H1 (cell line): ENCODE measurements around the gene TECR. TPM values are rescaled to one million over a fixed set of nuclear protein-coding genes. Genes with fewer than 3 reads are reported as not detected.

Experiments
- CTCF ChIA-PET: fragments of 300-600 bp; sonication (Branson Sonifier 250); formaldehyde crosslinking; loops from one replicate; lab custom pipeline; 2021; ENCODE audit not compliant: partially characterized antibody; lab: Charles Lee
- POLR2A ChIA-PET: fragments of 300-600 bp; sonication (Branson Sonifier 250); formaldehyde crosslinking; loops from one replicate; lab custom pipeline; 2021; ENCODE audit warnings: inconsistent platforms; ENCODE audit not compliant: partially characterized antibody; lab: Charles Lee
- DNase-seq, 2 experiments: peaks; one replicate each; pipeline versions ENCODE4 v3.0.0 to v3.0.0-alpha.2; 2010 to 2022; ENCODE audit warnings: low spot score in 2 of 2, low read depth in 1 of 2, mixed read lengths in 1 of 2
- FAIRE-seq: peaks from 2 replicates; lab custom pipeline; 2011; peaks lifted over from hg19 to GRCh38; lab: Jason Lieb, UNC
- H2AFZ ChIP-seq: 2 replicates; pipeline ENCODE4 v1.8.1; 2012; ENCODE audit warnings: low read length, inconsistent platforms
- H2AK5ac ChIP-seq: 2 replicates; pipeline ENCODE4 v1.6.1; 2013; ENCODE audit warnings: low read depth, low read length
- H2BK120ac ChIP-seq: replicated peaks from 2 replicates; pipeline ENCODE3; 2013; ENCODE audit warnings: low read depth, low read length, inconsistent platforms
- H2BK12ac ChIP-seq: 2 replicates; pipeline ENCODE4 v1.6.1; 2013; ENCODE audit warnings: low read depth, low read length
- H2BK15ac ChIP-seq: 2 replicates; pipeline ENCODE4 v1.6.1; 2013; ENCODE audit warnings: low read length
- H2BK20ac ChIP-seq: 2 replicates; pipeline ENCODE4 v1.6.1; 2013; ENCODE audit warnings: low read length
- H2BK5ac ChIP-seq: 2 replicates; pipeline ENCODE4 v1.6.1; 2013; ENCODE audit warnings: low read depth, low read length
- H3K14ac ChIP-seq: 2 replicates; pipeline ENCODE4 v1.6.1; 2013; ENCODE audit warnings: inconsistent platforms; ENCODE audit not compliant: insufficient read length
- H3K18ac ChIP-seq: 2 replicates; pipeline ENCODE4 v1.6.1; 2013; ENCODE audit warnings: low read length; ENCODE audit errors: extremely low read depth
- H3K23ac ChIP-seq: 2 replicates; pipeline ENCODE4 v1.6.1; 2013; ENCODE audit warnings: inconsistent platforms; ENCODE audit not compliant: insufficient read length
- H3K23me2 ChIP-seq: 2 replicates; pipeline ENCODE4 v1.6.1; 2013; ENCODE audit warnings: low read depth, low read length
- H3K27ac ChIP-seq: 2 replicates; pipeline ENCODE4 v1.6.1; 2011; ENCODE audit warnings: low read depth, low read length, inconsistent platforms
- H3K27me3 ChIP-seq, 4 experiments: replicated peaks in 1 of 4; 1 replicate in 1 of 4; 2 replicates in 3 of 4; pipeline versions ENCODE4 v1.6.1 to v1.8.1; 2011 to 2013; ENCODE audit warnings: low read length in 3 of 4, mild to moderate bottlenecking in 3 of 4, inconsistent platforms in 2 of 4, mixed read lengths in 2 of 4, moderate library complexity in 1 of 4; ENCODE audit not compliant: control insufficient read depth in 3 of 4, insufficient read depth in 3 of 4; ENCODE audit errors: extremely low read depth in 1 of 4
- H3K36me3 ChIP-seq, 4 experiments: 2 replicates each; pipeline versions ENCODE4 v1.6.1 to v1.8.1; 2011 to 2013; ENCODE audit warnings: mild to moderate bottlenecking in 4 of 4, low read length in 3 of 4, moderate library complexity in 2 of 4, control low read depth in 1 of 4, inconsistent platforms in 1 of 4; ENCODE audit not compliant: insufficient read depth in 4 of 4, control insufficient read depth in 2 of 4
- H3K4ac ChIP-seq: replicated peaks from 2 replicates; pipeline ENCODE3; 2013; ENCODE audit warnings: low read length, low read depth, mixed read lengths, inconsistent platforms; ENCODE audit not compliant: insufficient read length
- H3K4me1 ChIP-seq, 4 experiments: replicated peaks in 1 of 4; 1 replicate in 1 of 4; 2 replicates in 3 of 4; pipeline versions ENCODE4 v1.6.1 to v1.8.1; 2011 to 2013; ENCODE audit warnings: low read length in 3 of 4, inconsistent platforms in 2 of 4, mixed read lengths in 1 of 4; ENCODE audit not compliant: insufficient read depth in 4 of 4, control insufficient read depth in 3 of 4
- H3K4me2 ChIP-seq, 2 experiments: 2 replicates each; pipeline versions ENCODE4 v1.6.1 to v1.8.1; 2011 to 2013; ENCODE audit warnings: low read depth in 2 of 2, low read length in 2 of 2, control low read depth in 1 of 2, inconsistent platforms in 1 of 2, mild to moderate bottlenecking in 1 of 2; ENCODE audit not compliant: insufficient read depth in 1 of 2
- H3K4me3 ChIP-seq, 4 experiments: fragments of 200-600, 300-600 bp in 1 of 4; sonication (generic), shearing (Covaris generic), sonication (Bioruptor Twin) in 1 of 4; 2 replicates each; pipeline versions ENCODE4 v1.5.1 to v1.8.1; 2011 to 2016; ENCODE audit warnings: low read length in 4 of 4, low read depth in 3 of 4, control low read depth in 2 of 4, inconsistent platforms in 2 of 4, mild to moderate bottlenecking in 2 of 4, mixed read lengths in 1 of 4, moderate library complexity in 1 of 4; ENCODE audit not compliant: insufficient read depth in 2 of 4; ENCODE audit errors: extremely low read depth in 1 of 4
- H3K56ac ChIP-seq: replicated peaks from 2 replicates; pipeline ENCODE3; 2013; ENCODE audit warnings: low read depth, mild to moderate bottlenecking, mixed read lengths, low read length, inconsistent platforms; ENCODE audit not compliant: insufficient read length
- H3K79me1 ChIP-seq: 2 replicates; pipeline ENCODE4 v1.6.1; 2013; ENCODE audit warnings: low read depth, low read length, control low read depth
- H3K79me2 ChIP-seq, 2 experiments: 2 replicates each; pipeline versions ENCODE4 v1.6.1 to v1.8.1; 2012 to 2013; ENCODE audit warnings: low read length in 2 of 2, mild to moderate bottlenecking in 2 of 2, inconsistent platforms in 1 of 2; ENCODE audit not compliant: insufficient read depth in 2 of 2, control insufficient read depth in 1 of 2
- H3K9ac ChIP-seq, 4 experiments: replicated peaks in 1 of 4; 1 replicate in 1 of 4; 2 replicates in 3 of 4; pipeline versions ENCODE4 v1.6.1 to v1.8.1; 2011 to 2013; ENCODE audit warnings: low read depth in 3 of 4, low read length in 3 of 4, control low read depth in 2 of 4, mild to moderate bottlenecking in 2 of 4, moderate library complexity in 2 of 4, inconsistent platforms in 1 of 4; ENCODE audit errors: extremely low read depth in 1 of 4
- H3K9me3 ChIP-seq, 2 experiments: 2 replicates each; pipeline versions ENCODE4 v1.6.1 to v1.8.1; 2012 to 2013; ENCODE audit warnings: mild to moderate bottlenecking in 2 of 2, moderate library complexity in 2 of 2, control low read depth in 1 of 2, inconsistent platforms in 1 of 2, low read depth in 1 of 2, low read length in 1 of 2, mixed read lengths in 1 of 2; ENCODE audit not compliant: insufficient read depth in 2 of 2
- H4K20me1 ChIP-seq, 2 experiments: replicated peaks in 1 of 2; 2 replicates each; pipeline versions ENCODE3 to v1.8.1; 2011 to 2013; ENCODE audit warnings: inconsistent platforms in 2 of 2, low read length in 2 of 2, mild to moderate bottlenecking in 1 of 2; ENCODE audit not compliant: insufficient read depth in 2 of 2, control insufficient read depth in 1 of 2
- H4K5ac ChIP-seq: 2 replicates; pipeline ENCODE4 v1.6.1; 2013; ENCODE audit warnings: low read length, low read depth, mixed read lengths, inconsistent platforms; ENCODE audit not compliant: insufficient read length
- H4K8ac ChIP-seq: 2 replicates; pipeline ENCODE4 v1.8.0; 2013; ENCODE audit warnings: mild to moderate bottlenecking, moderate library complexity, low read length, inconsistent platforms; ENCODE audit not compliant: insufficient read depth; ENCODE audit errors: extremely low read depth
- H4K91ac ChIP-seq: replicated peaks from 2 replicates; pipeline ENCODE3; 2013; ENCODE audit warnings: low read length, mixed read lengths, inconsistent platforms; ENCODE audit not compliant: insufficient read length
- CHD1 ChIP-seq: IDR thresholded peaks from 2 replicates; pipeline ENCODE4 v1.6.1; 2012; ENCODE audit warnings: low read depth, low read length, improper control_type of control experiment
- CTBP2 ChIP-seq: IDR thresholded peaks from 2 replicates; pipeline ENCODE4 v1.7.0; 2011; ENCODE audit warnings: borderline replicate concordance, mild to moderate bottlenecking, moderate library complexity, mixed read lengths, low read length; ENCODE audit not compliant: insufficient read depth, insufficient read length
- GABPA ChIP-seq: IDR thresholded peaks from 2 replicates; pipeline ENCODE4 v1.6.1; 2011; ENCODE audit warnings: mild to moderate bottlenecking, low read length, moderate library complexity, borderline replicate concordance; ENCODE audit not compliant: insufficient read depth
- JUN ChIP-seq: IDR thresholded peaks from 2 replicates; pipeline ENCODE4 v1.6.1; 2011; ENCODE audit warnings: low read depth, mild to moderate bottlenecking, improper control_type of control experiment, low read length
- MAFK ChIP-seq: IDR thresholded peaks from 2 replicates; pipeline ENCODE4 v1.6.1; 2012; ENCODE audit warnings: low read depth, mild to moderate bottlenecking, improper control_type of control experiment, low read length
- POLR2A ChIP-seq, 2 experiments: IDR thresholded peaks; 1 replicate in 1 of 2; 2 replicates in 1 of 2; pipeline ENCODE4 v1.6.1; 2011; ENCODE audit warnings: low read depth in 2 of 2, low read length in 2 of 2, mild to moderate bottlenecking in 2 of 2; ENCODE audit errors: control extremely low read depth in 1 of 2
- POLR2AphosphoS5 ChIP-seq: IDR thresholded peaks from 2 replicates; pipeline ENCODE4 v1.6.1; 2011; ENCODE audit warnings: low read depth, low read length
- RAD21 ChIP-seq, 2 experiments: IDR thresholded peaks in 1 of 2; conservative IDR thresholded peaks in 1 of 2; 2 replicates each; pipeline ENCODE4 v1.6.1; 2011; ENCODE audit warnings: low read depth in 2 of 2, low read length in 2 of 2, improper control_type of control experiment in 1 of 2, inconsistent platforms in 1 of 2, mild to moderate bottlenecking in 1 of 2, moderate library complexity in 1 of 2
- TCF12 ChIP-seq: IDR thresholded peaks from 2 replicates; pipeline ENCODE4 v1.6.1; 2011; ENCODE audit warnings: low read depth, mild to moderate bottlenecking, low read length
- ZNF274 ChIP-seq: IDR thresholded peaks from 2 replicates; pipeline ENCODE4 v1.7.0; 2012; ENCODE audit warnings: low read length, borderline replicate concordance; ENCODE audit errors: extremely low read depth
- WGBS, 2 experiments: shearing (Covaris generic) in 1 of 2; methylation state at CpG; one replicate each; pipeline versions ENCODE4 v1.1.6 to v1.1.7; 2013 to 2015; ENCODE audit warnings: low lambda C conversion rate in 2 of 2, mixed read lengths in 2 of 2, inconsistent platforms in 1 of 2, low coverage in 1 of 2, missing lambda C conversion rate in 1 of 2; ENCODE audit not compliant: insufficient replicate concordance in 2 of 2, insufficient coverage in 1 of 2, insufficient read length in 1 of 2; ENCODE audit errors: extremely low coverage in 1 of 2, missing lambda C conversion rate in 1 of 2; 5-methylcytosine and 5-hydroxymethylcytosine counted together
- polyA plus RNA-seq, 7 experiments: library from polyadenylated mRNA; depleted of rRNA in 3 of 7; stranded (reverse) in 5 of 7; unstranded in 2 of 7; fragments of >200 nt in 5 of 7; fragments of 200-250 nt in 2 of 7; gene quantifications; 1 replicate in 5 of 7; 2 replicates in 1 of 7; 4 replicates in 1 of 7; pipeline versions ENCODE4 v1.2.1 to v1.2.3, GENCODE V29; 2011 to 2013; ENCODE audit warnings: missing spikeins in 2 of 7, mixed read lengths in 2 of 7
- total RNA-seq: library from RNA; stranded (reverse); fragmentation: NEBNext Ultra II Directional; extraction: Animal tissue kit (Norgen Biotek cat#: 25700); gene quantifications from 2 replicates; pipeline ENCODE4 v1.2.1, GENCODE V29; 2021

Gene TECR
- total and polyA plus RNA-seq, 2 of the 8 experiments (the other 6 are each of a cell fraction or from before 2014, with no cell fraction given) = 172 to 405 TPM

- POLR2A ChIA-PET = interaction anchor here (0.9 to 3.8 kb wide), 2 partner anchors 9 to 17 kb away, joined by 3 to 16 read pairs; partner anchors contain the start of gene TECR
Measured at GRCh38 chr19:14519860-14520407, 9.5 kb upstream of the TECR start.

More at GRCh38 chr19:14519860-14520407, 9.5 kb upstream of the TECR start:
- Histone ChIP-seq H4K8ac (no peak overlapping the region), H3K4me2 (no peak overlapping the region), H3K27me3 (no peaks in the 10 kb centered on the region), H3K23ac (no peak overlapping the region), H2BK20ac (no peak overlapping the region), H4K91ac (peak overlapping the region; percentile 66), H3K9me3 (no peaks in the 10 kb centered on the region), H3K4ac (no peak overlapping the region), H2AK5ac (no peak overlapping the region), H3K56ac (no peak overlapping the region), H3K14ac (no peak overlapping the region), H3K18ac (no peak overlapping the region), H3K4me3 (no peak overlapping the region), H3K9ac (no peak overlapping the region), H3K4me1 (peaks cover 0 to 8% (median 4%) of the 10 kb centered on the region in 4 experiments; a peak in 3 of 7 replicates), H4K20me1 (peaks cover 7 to 19% of the 10 kb centered on the region in 2 experiments), H2AFZ (no peak overlapping the region), H3K27ac (no peak overlapping the region), H4K5ac (no peak overlapping the region), H2BK5ac (0 out of 2 replicates have a peak overlapping the region, but pooled peaks have one; percentile 10), H2BK15ac (peak overlapping the region; percentile 19; the same call in 1 of the 2 replicates), H2BK120ac (no peak overlapping the region), H3K23me2 (peaks cover 3% of the 10 kb centered on the region; the same call in 1 of the 2 replicates), H3K36me3 (peaks cover 9 to 17% (median 11%) of the 10 kb centered on the region in 4 experiments), H3K79me2 (peaks cover 7 to 24% of the 10 kb centered on the region in 2 experiments; a peak in 3 of 4 replicates), H3K79me1 (peaks cover 14% of the 10 kb centered on the region), H2BK12ac (peak overlapping the region; percentile 44; the same call in 1 of the 2 replicates)
- CTCF ChIA-PET = interaction anchor here (1.1 kb wide), 1 partner anchor 30 kb away, joined by 3 read pairs; no protein-coding TSS in a partner anchor
- no peak for FAIRE-seq
- DNase-seq = no peak
- TF ChIP-seq ZNF274 (no peak), GABPA (no peak), POLR2AphosphoS5 (no peak), JUN (no peak), MAFK (no peak), CHD1 (no peak), CTBP2 (no peak), RAD21 (IDR thresholded peaks at IDR 0.05 in 1 of 2, conservative IDR thresholded peaks at IDR 0.05 in 1 of 2; ENCODE audit: low read depth in 2 of 2, low read length in 2 of 2) (no peak), POLR2A (IDR thresholded peaks at IDR 0.05; ENCODE audit: control extremely low read depth in 1 of 2, low read depth in 2 of 2, low read length in 2 of 2) (no peak), TCF12 (no peak)
- WGBS, 2 experiments = 79% methylated on average over 2 of the region's 2 CpGs; no CpG with 5 or more reads in 1 of the 2 experiments
